IPS DF 19.7 (cell line): ENCODE results near the gene TRABD2B.

ENCODE experiments used
- DNase-seq: peaks from one replicate; pipeline ENCODE4 v3.0.0-alpha.2; 2013; ENCODE audit warnings: low read depth, low spot score

Gene TRABD2B

GRCh38 chr1:47759251-47759935, 237.8 kb downstream of the TRABD2B start:
- no peak for DNase-seq

GRCh38 chr1:47758341-47759250, 238.6 kb downstream of the TRABD2B start:
- DNase-seq, result no peak

- no peak for DNase-seq
Observed at GRCh38 chr1:47757226-47757975, 239.8 kb downstream of the TRABD2B start.

- DNase-seq, result no peak
Observed at GRCh38 chr1:47756411-47756810, 240.8 kb downstream of the TRABD2B start.

- no peak for DNase-seq
Observed at GRCh38 chr1:47756006-47756405, 241.2 kb downstream of the TRABD2B start.

GRCh38 chr1:47755101-47755990, 241.8 kb downstream of the TRABD2B start:
- DNase-seq, result peak; percentile 33

- no peak for DNase-seq
Observed at GRCh38 chr1:47754221-47754620, 243.0 kb downstream of the TRABD2B start.

GRCh38 chr1:47753808-47754207, 243.4 kb downstream of the TRABD2B start:
- no peak for DNase-seq

- no peak for DNase-seq
Observed at GRCh38 chr1:47752559-47752958, 244.6 kb downstream of the TRABD2B start.

GRCh38 chr1:47751996-47752451, 245.2 kb downstream of the TRABD2B start:
- no peak for DNase-seq

- DNase-seq, result no peak
Observed at GRCh38 chr1:47751193-47751592, 246.0 kb downstream of the TRABD2B start.

GRCh38 chr1:47745715-47746609, 251.2 kb downstream of the TRABD2B start:
- no peak for DNase-seq

- no peak for DNase-seq
Observed at GRCh38 chr1:47742890-47743760, 254.1 kb downstream of the TRABD2B start.

GRCh38 chr1:47738560-47739182, 258.5 kb downstream of the TRABD2B start:
- DNase-seq, result peak; percentile 7

- DNase-seq, result no peak
Observed at GRCh38 chr1:47732489-47732888, 264.7 kb downstream of the TRABD2B start.

GRCh38 chr1:47731730-47732129, 265.5 kb downstream of the TRABD2B start:
- no peak for DNase-seq

- DNase-seq, result no peak
Observed at GRCh38 chr1:47729685-47730084, 267.5 kb downstream of the TRABD2B start.

GRCh38 chr1:47727697-47728085, 269.5 kb downstream of the TRABD2B start:
- DNase-seq, result no peak
